ENCODE data around the gene FOXJ2.
"Not testable (repeated sequence)": the region's sequence is repeated elsewhere in the genome, so short reads cannot be mapped to it uniquely, and the experiment has no call there.

FOXJ2 gene

GRCh38 chr12:8071820-8072219 lies 39.3 kb downstream of the FOXJ2 start:
- DNase-seq = not testable (repeated sequence)

GRCh38 chr12:8075935-8076334 lies 43.4 kb downstream of the FOXJ2 start:
- no peak for DNase-seq

- no peak for DNase-seq
These were observed 43.9 kb downstream of the FOXJ2 start for GRCh38 chr12:8076366-8076765.

GRCh38 chr12:8077207-8077606 lies 44.7 kb downstream of the FOXJ2 start:
- no peak for DNase-seq

- peak in 2 of 4 experiments; percentile 35 to 42 for DNase-seq
These were observed 45.9 kb downstream of the FOXJ2 start for GRCh38 chr12:8078398-8078797.

GRCh38 chr12:8078916-8079315 lies 46.4 kb downstream of the FOXJ2 start:
- DNase-seq = no peak

GRCh38 chr12:8080120-8080519 lies 47.6 kb downstream of the FOXJ2 start:
- no peak for DNase-seq

GRCh38 chr12:8081251-8081920 lies 48.9 kb downstream of the FOXJ2 start:
- DNase-seq = no peak

- DNase-seq = no peak
These were observed 50.2 kb downstream of the FOXJ2 start for GRCh38 chr12:8082808-8083100.

- not testable (repeated sequence) for DNase-seq
These were observed 51.8 kb downstream of the FOXJ2 start for GRCh38 chr12:8084351-8084750.

GRCh38 chr12:8087666-8088065 lies 55.1 kb downstream of the FOXJ2 start:
- DNase-seq = no peak

GRCh38 chr12:8088574-8088973 lies 56.1 kb downstream of the FOXJ2 start:
- DNase-seq = no peak

- DNase-seq = not testable (repeated sequence)
These were observed 56.8 kb downstream of the FOXJ2 start for GRCh38 chr12:8089277-8089676.

- DNase-seq = no peak
These were observed 57.2 kb downstream of the FOXJ2 start for GRCh38 chr12:8089716-8090115.

- no peak for DNase-seq
These were observed 60.8 kb downstream of the FOXJ2 start for GRCh38 chr12:8093291-8093690.

GRCh38 chr12:8096281-8096915 lies 63.9 kb downstream of the FOXJ2 start:
- DNase-seq = no peak

- no peak for DNase-seq
These were observed 66.7 kb downstream of the FOXJ2 start for GRCh38 chr12:8099235-8099634.

Measured in activated CD4-positive, CD25-positive, alpha-beta regulatory T cell (primary cell).